Measurements from ENCODE around the gene MYOZ3.

- no peak for TF ChIP-seq CTCF (IDR thresholded peaks at IDR 0.05)
- no peak for TF ChIP-seq EZH2 (IDR thresholded peaks at IDR 0.05; ENCODE audit: borderline replicate concordance, insufficient read depth, low read depth, low read length, poor library complexity, severe bottlenecking)
Measured at GRCh38 chr5:150618588-150619281, 42.3 kb upstream of the MYOZ3 start.

Measured in B cell (primary cell).